GM18873 (cell line): Measurements from ENCODE around the gene BBS9.

ENCODE experiments used
- ATAC-seq: cut with Tn5 transposase; IDR thresholded peaks from one replicate; pipeline ENCODE4 v1.9.1; 2021; ENCODE audit warnings: mild to moderate bottlenecking, moderate library complexity, moderate number of reproducible peaks; ENCODE audit not compliant: unreplicated experiment, low FRiP score

BBS9 gene

DNA sequence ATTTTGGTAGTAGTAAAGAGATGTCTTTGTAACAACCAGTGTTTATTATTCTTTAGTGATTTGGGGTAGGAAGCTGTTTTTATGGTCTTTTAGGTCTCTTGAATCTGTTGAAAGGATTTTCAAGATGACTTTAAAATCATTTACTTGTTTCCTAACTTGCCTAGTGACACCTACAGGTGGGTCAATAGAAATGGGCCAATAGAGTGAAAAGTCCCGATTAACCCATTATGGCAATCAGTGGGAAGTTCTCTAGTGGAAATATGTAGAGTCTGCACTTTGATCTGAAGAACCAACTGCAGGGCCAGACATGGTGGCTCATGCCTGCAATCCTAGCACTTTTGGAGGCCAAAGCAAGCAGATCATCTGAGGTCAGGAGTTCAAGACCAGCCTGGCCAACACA is 401.3 kb downstream of the BBS9 start:
- no peak for ATAC-seq

GRCh38 chr7:33531888-33532287 is 402.5 kb downstream of the BBS9 start:
- no peak for ATAC-seq

DNA sequence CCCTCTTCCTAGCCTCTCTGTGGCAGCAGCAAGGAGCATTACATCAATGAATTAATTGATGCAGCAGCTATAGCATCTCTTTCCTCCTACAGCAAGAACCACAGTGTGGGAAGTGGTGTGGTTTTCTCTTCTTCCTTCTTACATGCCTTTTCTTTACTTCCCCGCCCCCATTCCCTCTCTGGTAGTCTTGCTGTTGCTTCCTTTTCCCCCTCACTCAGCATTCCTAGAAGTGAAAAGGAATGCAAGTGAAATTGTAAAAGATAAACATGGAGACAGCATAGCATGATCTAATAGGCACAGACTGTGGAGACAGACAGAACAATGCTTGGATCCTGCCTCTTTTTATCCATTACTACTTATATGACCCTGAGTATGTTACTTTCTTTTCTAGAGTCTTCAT is 405.5 kb downstream of the BBS9 start:
- ATAC-seq: no peak

DNA sequence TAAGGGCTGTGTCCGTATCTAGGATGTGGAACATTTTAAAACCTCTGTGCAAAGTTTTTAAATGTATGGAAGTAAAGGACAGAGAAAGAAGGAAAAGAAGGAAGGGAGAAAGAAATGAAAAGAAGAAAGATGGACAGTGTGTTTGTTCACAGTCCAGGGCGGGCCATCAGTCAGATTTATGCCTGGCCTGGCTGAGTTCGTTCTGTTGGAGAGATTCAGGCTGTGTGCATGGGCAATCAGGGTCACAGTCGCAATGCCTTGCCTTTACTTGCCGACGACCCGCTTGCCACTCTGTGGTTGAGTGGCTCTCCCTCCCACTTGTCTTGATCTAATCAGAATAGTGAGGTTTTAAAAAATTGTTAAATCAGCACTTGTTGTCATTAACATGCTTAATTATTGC is 406.6 kb downstream of the BBS9 start:
- ATAC-seq: no peak

GRCh38 chr7:33536398-33537103 is 407.2 kb downstream of the BBS9 start:
- no peak for ATAC-seq

DNA sequence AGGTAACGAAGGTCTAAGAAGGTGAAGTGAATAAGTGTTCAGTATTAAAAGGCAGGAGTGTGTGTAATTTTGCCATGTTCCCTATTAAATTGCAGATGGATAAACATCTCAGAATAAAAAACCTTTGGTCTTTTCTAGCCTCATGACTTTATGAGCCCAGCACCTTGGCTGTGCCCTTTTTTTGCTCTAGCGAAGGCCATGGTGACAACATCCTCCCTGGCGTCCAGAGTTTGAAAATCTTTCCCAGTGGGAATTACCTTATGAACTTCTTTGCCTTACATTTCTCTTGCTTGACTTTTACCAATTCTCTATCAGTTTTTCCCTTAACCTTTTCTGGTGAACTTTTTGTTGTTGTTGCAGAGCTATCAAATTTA is 407.7 kb downstream of the BBS9 start:
- no peak for ATAC-seq

- no peak for ATAC-seq
These were observed 409.8 kb downstream of the BBS9 start for GRCh38 chr7:33539198-33539597.

GRCh38 chr7:33539659-33540400 is 410.5 kb downstream of the BBS9 start:
- no peak for ATAC-seq

- ATAC-seq: no peak
These were observed 418.5 kb downstream of the BBS9 start for GRCh38 chr7:33547880-33548279.

DNA sequence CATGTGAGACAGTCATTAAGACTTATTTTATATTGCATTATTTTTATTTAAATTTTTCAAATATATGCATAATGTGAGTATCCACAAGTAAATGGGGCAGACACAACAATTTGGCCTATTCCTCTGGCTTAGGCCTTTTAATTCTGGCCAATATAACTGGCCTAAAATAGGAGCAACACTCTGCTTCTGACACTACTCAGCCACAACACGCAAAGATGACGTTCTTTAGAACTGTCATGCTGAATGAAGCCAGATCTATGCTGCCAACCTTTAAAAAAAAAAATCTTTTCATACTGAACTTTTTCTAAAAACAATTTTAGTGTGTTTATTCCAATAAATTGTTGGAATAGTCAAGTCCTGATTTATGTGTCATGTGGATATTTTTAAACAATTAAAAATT is 421.0 kb downstream of the BBS9 start:
- ATAC-seq: no peak

GRCh38 chr7:33550979-33551378 is 421.6 kb downstream of the BBS9 start:
- ATAC-seq: no peak

GRCh38 chr7:33554046-33554445 is 424.7 kb downstream of the BBS9 start:
- ATAC-seq: no peak

DNA sequence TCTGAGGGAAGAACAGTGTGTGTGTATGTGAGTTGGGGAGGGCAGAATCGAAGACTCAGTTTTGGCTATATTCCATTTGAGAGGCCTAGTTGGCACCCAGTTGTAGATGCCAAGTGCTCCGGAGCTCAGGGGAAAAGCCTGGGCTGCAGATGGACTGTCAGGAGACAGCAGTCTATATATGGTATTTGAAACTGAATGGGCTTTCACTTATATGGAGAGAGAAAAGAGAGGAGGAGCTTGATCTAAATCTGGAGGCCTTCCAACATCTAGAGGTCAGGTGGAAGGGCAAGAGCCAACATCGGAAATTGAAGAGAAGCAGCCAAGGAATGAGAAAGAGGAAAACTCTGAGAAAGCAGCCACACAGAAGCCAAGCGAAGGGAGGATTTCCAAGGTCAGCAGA is 425.2 kb downstream of the BBS9 start:
- ATAC-seq: no peak

DNA sequence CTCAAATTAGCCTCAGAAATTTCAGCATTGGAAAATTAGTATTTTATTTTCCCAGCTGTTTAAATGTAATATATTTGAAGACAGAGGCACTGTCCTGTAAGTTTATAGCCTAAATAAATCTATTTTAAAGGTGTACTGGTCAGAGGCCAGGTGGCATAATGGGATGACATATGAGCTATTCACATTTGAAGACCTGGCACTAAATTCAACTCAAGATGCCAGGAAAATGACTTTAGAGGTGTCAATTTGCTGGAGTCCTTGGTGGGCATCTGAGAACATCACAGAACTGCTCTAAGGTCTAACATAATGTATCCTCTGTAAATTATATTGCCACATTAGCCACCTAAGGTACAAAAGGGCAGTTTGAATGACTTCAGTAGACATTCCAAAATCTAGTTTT is 427.1 kb downstream of the BBS9 start:
- no peak for ATAC-seq

DNA sequence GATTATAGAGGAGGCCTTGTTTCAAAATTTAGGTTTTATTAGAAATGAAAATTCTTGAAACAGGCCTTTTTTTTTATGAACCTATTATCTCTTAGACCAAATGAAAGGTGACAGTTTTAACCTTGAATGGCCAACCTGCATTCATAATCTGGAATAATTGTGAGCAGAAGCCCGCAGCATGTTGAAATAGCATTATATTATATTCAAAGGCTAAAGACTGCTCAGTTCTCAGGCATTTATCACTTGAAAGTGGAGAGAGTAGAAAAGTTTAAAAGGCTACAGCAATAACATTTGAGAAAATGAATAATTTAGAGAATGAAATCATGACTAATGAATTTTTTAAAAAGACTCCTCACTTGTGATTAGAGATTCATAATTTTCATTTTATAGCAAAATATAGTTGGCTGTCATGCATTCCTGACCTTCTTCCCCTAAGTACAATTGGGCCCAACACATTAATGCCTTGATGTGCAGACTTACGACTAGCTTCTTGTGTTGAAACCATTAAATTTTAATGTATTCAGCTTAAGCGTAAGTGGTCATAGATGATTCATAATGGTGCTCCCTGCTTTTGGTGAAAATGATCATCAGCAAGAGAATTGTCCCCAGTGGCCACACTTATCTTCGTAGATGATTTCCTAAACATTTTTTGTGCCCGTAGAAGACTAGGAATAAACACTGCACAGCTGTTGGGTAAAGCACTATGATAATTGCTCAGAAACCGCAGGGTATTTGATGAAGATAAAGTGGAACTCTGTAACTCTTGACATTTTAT is 429.4 kb downstream of the BBS9 start:
- ATAC-seq: no peak

GRCh38 chr7:33559324-33559710 is 430.0 kb downstream of the BBS9 start:
- no peak for ATAC-seq

DNA sequence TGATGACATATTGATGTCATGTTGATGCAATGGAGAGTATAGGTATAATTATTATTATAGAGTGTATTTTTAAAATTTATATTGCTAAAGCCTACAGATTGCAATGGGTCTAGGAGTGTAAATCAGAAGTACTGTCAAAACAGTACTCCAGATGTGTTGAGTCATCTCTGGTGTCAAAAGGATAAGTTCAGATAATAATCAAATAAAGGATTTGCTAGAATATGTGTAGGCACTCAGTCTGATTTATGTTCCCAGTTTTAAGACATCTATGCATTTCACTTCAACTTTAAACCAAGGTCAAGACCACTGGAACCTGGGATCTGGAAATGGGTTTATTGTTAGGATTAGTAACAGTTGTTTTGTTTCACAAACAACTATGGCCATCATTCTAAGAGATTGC is 433.6 kb downstream of the BBS9 start:
- no peak for ATAC-seq

- no peak for ATAC-seq
These were observed 434.3 kb downstream of the BBS9 start for GRCh38 chr7:33563651-33564050.

GRCh38 chr7:33578166-33578565 is 448.8 kb downstream of the BBS9 start:
- no peak for ATAC-seq

DNA sequence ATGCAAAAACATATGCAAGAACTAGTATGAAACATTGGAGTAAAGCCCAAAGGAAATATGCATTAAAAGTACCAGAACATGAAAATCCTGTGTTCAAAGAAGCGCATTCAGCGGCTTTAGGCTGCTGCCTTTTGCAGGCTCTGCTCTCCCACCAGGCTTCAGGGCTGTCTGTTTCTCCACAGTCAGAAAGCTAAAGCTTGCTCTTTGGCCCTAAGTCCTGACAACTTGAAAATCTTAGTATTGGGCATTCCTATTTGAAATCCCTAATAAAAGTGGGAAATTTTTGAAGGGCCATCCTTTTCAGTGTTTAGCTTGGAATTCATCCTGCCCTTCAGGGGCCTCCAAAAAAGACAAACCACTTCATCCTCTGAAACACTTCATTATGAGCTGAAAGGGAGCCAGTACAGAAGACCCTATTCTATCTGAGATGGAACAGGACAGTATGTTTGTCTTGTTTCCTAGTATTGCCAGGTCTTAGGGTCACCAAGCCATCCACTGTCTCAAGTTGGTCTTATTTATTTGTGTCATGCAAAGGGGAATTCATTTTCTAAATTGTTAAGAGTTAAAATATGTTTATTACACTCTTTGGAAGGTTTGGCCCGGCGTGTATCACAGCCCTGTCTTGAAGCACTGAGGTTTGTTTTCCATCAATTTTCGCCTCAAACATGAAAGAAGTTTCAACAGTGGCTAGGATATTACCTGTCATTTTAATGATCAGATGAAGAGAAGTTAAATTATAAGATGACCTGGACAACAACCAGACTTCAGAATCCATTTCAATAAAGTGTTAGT is 449.7 kb downstream of the BBS9 start:
- no peak for ATAC-seq

GRCh38 chr7:33579673-33579960 is 450.3 kb downstream of the BBS9 start:
- no peak for ATAC-seq
